ENCODE results near the gene TRPM2. TPM values are rescaled to one million over a fixed set of nuclear protein-coding genes. Genes with fewer than 3 reads are reported as not detected.

The TRPM2 gene
- total and polyA plus RNA-seq, 2 of the 8 experiments (the other 6 are each of a cell fraction or from before 2014, with no cell fraction given), result 0.27 to 0.28 TPM

DNA sequence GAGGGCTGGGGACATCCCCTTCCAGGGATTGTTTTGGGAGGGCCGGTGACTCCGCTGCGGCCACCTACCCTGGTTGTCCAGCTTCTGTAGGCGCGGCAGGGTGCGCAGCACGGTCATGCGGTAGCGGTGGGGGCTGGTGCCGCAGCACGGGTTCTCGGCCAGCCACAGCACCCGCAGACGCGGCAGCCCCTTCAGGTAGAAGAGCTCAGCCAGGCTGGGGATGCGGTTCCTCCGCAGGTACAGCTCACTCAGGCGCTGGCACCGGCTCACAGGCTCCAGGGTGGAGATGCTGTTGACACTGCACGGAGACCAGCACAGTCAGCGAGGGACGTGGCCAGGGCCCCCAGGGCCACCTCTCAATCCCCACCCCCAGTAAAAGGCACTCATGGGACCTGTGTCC lies 20.5 kb upstream of the TRPM2 start:
- H3K18ac ChIP-seq (ENCODE audit: extremely low read depth, low read length), result no peak overlapping the region
- 0 out of 7 replicates have a peak, but pooled peaks cover 0 to 1% (median 0%) of the 10 kb centered on the region in 4 experiments for H3K4me1 ChIP-seq (replicated peaks in 1 of 4; ENCODE audit: control insufficient read depth in 3 of 4, insufficient read depth in 4 of 4, low read length in 3 of 4)
- H3K4me2 ChIP-seq (ENCODE audit: insufficient read depth in 1 of 2, low read depth in 2 of 2, low read length in 2 of 2), result no peak overlapping the region
- peaks cover 0 to 4% (median 0%) of the 10 kb centered on the region in 4 experiments; a peak in 1 of 8 replicates for H3K36me3 ChIP-seq (ENCODE audit: control insufficient read depth in 2 of 4, insufficient read depth in 4 of 4, low read length in 3 of 4)
- no peak overlapping the region for H3K23ac ChIP-seq (ENCODE audit: insufficient read length)
- no peak overlapping the region for H2BK12ac ChIP-seq (ENCODE audit: low read depth, low read length)
- no peak overlapping the region for H4K5ac ChIP-seq (ENCODE audit: insufficient read length, low read depth, low read length)
- H3K27me3 ChIP-seq (replicated peaks in 1 of 4; ENCODE audit: control insufficient read depth in 3 of 4, extremely low read depth in 1 of 4, insufficient read depth in 3 of 4, low read length in 3 of 4), result no peaks in the 10 kb centered on the region
- WGBS, 2 experiments (ENCODE audit: extremely low coverage in 1 of 2, insufficient coverage in 1 of 2, insufficient read length in 1 of 2, insufficient replicate concordance in 2 of 2, low coverage in 1 of 2, low lambda C conversion rate in 2 of 2, missing lambda C conversion rate in 1 of 2), result 96% methylated on average over 10 of the region's 22 CpGs; no CpG with 5 or more reads in 1 of the 2 experiments
- no peaks in the 10 kb centered on the region for H3K79me1 ChIP-seq (ENCODE audit: low read depth, low read length)
- H3K14ac ChIP-seq (ENCODE audit: insufficient read length), result no peak overlapping the region
- H3K9me3 ChIP-seq (ENCODE audit: insufficient read depth in 2 of 2, low read depth in 1 of 2, low read length in 1 of 2), result no peaks in the 10 kb centered on the region
- POLR2A ChIA-PET (ENCODE audit: partially characterized antibody), result interaction anchor here (0.8 to 3.7 kb wide), 5 partner anchors 9 to 18 kb away, joined by 3 to 11 read pairs (median 5); no protein-coding TSS in a partner anchor
- no peak overlapping the region for H3K9ac ChIP-seq (replicated peaks in 1 of 4; ENCODE audit: extremely low read depth in 1 of 4, low read depth in 3 of 4, low read length in 3 of 4)
- no peaks in the 10 kb centered on the region for H3K79me2 ChIP-seq (ENCODE audit: control insufficient read depth in 1 of 2, insufficient read depth in 2 of 2, low read length in 2 of 2)
- H2BK15ac ChIP-seq (ENCODE audit: low read length), result no peak overlapping the region
- no peak overlapping the region for H2AFZ ChIP-seq (ENCODE audit: low read length)
- TF ChIP-seq TAF1 (IDR thresholded peaks at IDR 0.05; ENCODE audit: low read depth, low read length) (no peak), EP300 (IDR thresholded peaks at IDR 0.05; ENCODE audit: borderline replicate concordance in 1 of 2, low read depth in 2 of 2, low read length in 2 of 2) (no peak), SAP30 (IDR thresholded peaks at IDR 0.05; ENCODE audit: insufficient read depth, insufficient replicate concordance, low read length) (no peak)
- H3K4ac ChIP-seq (replicated peaks; ENCODE audit: insufficient read length, low read depth, low read length), result no peak overlapping the region
- H4K20me1 ChIP-seq (replicated peaks in 1 of 2; ENCODE audit: control insufficient read depth in 1 of 2, insufficient read depth in 2 of 2, low read length in 2 of 2), result peaks cover 0 to 6% of the 10 kb centered on the region in 2 experiments
- H3K27ac ChIP-seq (ENCODE audit: low read depth, low read length), result no peak overlapping the region
- DNase-seq (ENCODE audit: low read depth in 1 of 2, low spot score in 2 of 2), result no peak
- H4K8ac ChIP-seq (ENCODE audit: extremely low read depth, insufficient read depth, low read length), result no peak overlapping the region
- H2BK5ac ChIP-seq (ENCODE audit: low read depth, low read length), result no peak overlapping the region
- CTCF ChIA-PET (ENCODE audit: partially characterized antibody), result interaction anchor here (0.5 to 1.4 kb wide), 7 partner anchors 11 to 105 kb away, joined by 3 to 4 read pairs (median 3); no protein-coding TSS in a partner anchor
- H3K23me2 ChIP-seq (ENCODE audit: low read depth, low read length), result no peaks in the 10 kb centered on the region
- H2BK120ac ChIP-seq (replicated peaks; ENCODE audit: low read depth, low read length), result no peak overlapping the region
- no peak overlapping the region for H2BK20ac ChIP-seq (ENCODE audit: low read length)
- no peak overlapping the region for H3K56ac ChIP-seq (replicated peaks; ENCODE audit: insufficient read length, low read depth, low read length)
- no peak overlapping the region for H3K4me3 ChIP-seq (ENCODE audit: extremely low read depth in 1 of 4, insufficient read depth in 2 of 4, low read depth in 3 of 4, low read length in 4 of 4)
- H2AK5ac ChIP-seq (ENCODE audit: low read depth, low read length), result 0 out of 2 replicates have a peak overlapping the region, but pooled peaks have one; percentile 6
- FAIRE-seq, result no peak
- H4K91ac ChIP-seq (replicated peaks; ENCODE audit: insufficient read length, low read length), result no peak overlapping the region

All from H1 (cell line).